HepG2 (cell line): Measurements from ENCODE around the gene PTPN18. TPM values are rescaled to one million over a fixed set of nuclear protein-coding genes. Genes with fewer than 3 reads are reported as not detected.
A peak's percentile ranks its signal among the peaks of the same experiment; 100 is the strongest.

ENCODE experiments used
- ARID4A ChIP-seq: sonication (generic); formaldehyde crosslinking; IDR thresholded peaks from 2 replicates; pipeline ENCODE4 v1.5.0; 2020; ENCODE audit warnings: mild to moderate bottlenecking, missing genetic modification reagents, borderline replicate concordance
- ARNT ChIP-seq: fragments of 450-650 bp; IDR thresholded peaks from 2 replicates; pipeline ENCODE4 v1.6.1; 2017
- CBX5 ChIP-seq: sonication (generic); formaldehyde crosslinking; IDR thresholded peaks from 2 replicates; pipeline ENCODE4 v1.4.0; 2020; ENCODE audit warnings: missing genetic modification reagents, borderline replicate concordance
- CTCF ChIP-seq: sonication (generic); formaldehyde crosslinking; IDR thresholded peaks from 2 replicates; pipeline ENCODE4 v1.5.0; 2020; ENCODE audit warnings: mild to moderate bottlenecking, missing genetic modification reagents, moderate library complexity
- ELF3 ChIP-seq: IDR thresholded peaks from 2 replicates; pipeline ENCODE4 v1.6.1; 2016; ENCODE audit warnings: missing genetic modification reagents, missing compliant biosample characterization
- HOXA9 ChIP-seq: sonication (generic); formaldehyde crosslinking; IDR thresholded peaks from 2 replicates; pipeline ENCODE4 v1.8.1; 2022; ENCODE audit warnings: missing genetic modification reagents, mild to moderate bottlenecking, moderate library complexity, borderline replicate concordance
- ISX ChIP-seq: sonication (generic); formaldehyde crosslinking; conservative IDR thresholded peaks from 2 replicates; pipeline ENCODE4 v1.5.0; 2020; ENCODE audit warnings: missing genetic modification reagents
- KLF13 ChIP-seq: sonication (generic); formaldehyde crosslinking; IDR thresholded peaks from 2 replicates; pipeline ENCODE4 v1.4.0; 2020; ENCODE audit warnings: mild to moderate bottlenecking, missing genetic modification reagents
- MATR3 ChIP-seq: sonication (generic); formaldehyde crosslinking; IDR thresholded peaks from 2 replicates; pipeline ENCODE4 v1.4.0; 2020; ENCODE audit warnings: missing genetic modification reagents
- POGZ ChIP-seq: sonication (generic); formaldehyde crosslinking; IDR thresholded peaks from 2 replicates; pipeline ENCODE4 v1.4.0; 2020; ENCODE audit warnings: mild to moderate bottlenecking, missing genetic modification reagents
- SIN3B ChIP-seq: fragments of 150-350 bp; IDR thresholded peaks from 2 replicates; pipeline ENCODE4 v1.6.1; 2014; ENCODE audit warnings: low read length
- TAF15 ChIP-seq: fragments of 200-400 bp; formaldehyde crosslinking; IDR thresholded peaks from one replicate; pipeline ENCODE4 v1.6.1; 2018; ENCODE audit warnings: mild to moderate bottlenecking, low read depth, low read length; ENCODE audit not compliant: poor library complexity, severe bottlenecking
- TFDP2 ChIP-seq: sonication (generic); formaldehyde crosslinking; IDR thresholded peaks from 2 replicates; pipeline ENCODE4 v1.4.0; 2020; ENCODE audit warnings: missing genetic modification reagents
- ZNF260 ChIP-seq: sonication (generic); formaldehyde crosslinking; IDR thresholded peaks from 2 replicates; pipeline ENCODE4 v1.4.0; 2020; ENCODE audit warnings: missing genetic modification reagents, low read depth, mild to moderate bottlenecking, borderline replicate concordance
- ZNF264 ChIP-seq: sonication (generic); formaldehyde crosslinking; IDR thresholded peaks from 2 replicates; pipeline ENCODE4 v1.4.0; 2020; ENCODE audit warnings: missing genetic modification reagents
- ZNF329 ChIP-seq: sonication (generic); formaldehyde crosslinking; IDR thresholded peaks from 2 replicates; pipeline ENCODE4 v1.9.0; 2021; ENCODE audit warnings: low read depth, mild to moderate bottlenecking, missing genetic modification reagents
- ZNF414 ChIP-seq: sonication (generic); formaldehyde crosslinking; IDR thresholded peaks from 2 replicates; pipeline ENCODE4 v1.5.0; 2020; ENCODE audit warnings: missing genetic modification reagents
- ZNF713 ChIP-seq: sonication (generic); formaldehyde crosslinking; IDR thresholded peaks from 2 replicates; pipeline ENCODE4 v1.4.0; 2020; ENCODE audit warnings: mild to moderate bottlenecking, missing genetic modification reagents
- polyA plus RNA-seq, 8 experiments: library from polyadenylated mRNA; depleted of rRNA in 3 of 8; stranded (reverse) in 7 of 8; unstranded in 1 of 8; fragments of >200 nt; fragmentation: Illumina TruSeq in 4 of 8; extraction: Trizol in 4 of 8; gene quantifications; 2 replicates each; pipeline versions ENCODE4 v1.2.1 to v1.2.3, GENCODE V29; 2011 to 2016; ENCODE audit warnings: low read depth in 4 of 8, missing spikeins in 1 of 8, mixed read lengths in 1 of 8; ENCODE audit not compliant: insufficient read depth in 1 of 8
- total RNA-seq, 5 experiments: library from RNA; depleted of rRNA; stranded (reverse); fragments of >200 nt; fragmentation: Illumina TruSeq; extraction: Trizol; gene quantifications; 2 replicates each; pipeline ENCODE4 v1.2.3, GENCODE V29; 2016; ENCODE audit warnings: low read depth in 1 of 5
- TF ChIP-seq, protein P1 (sequence below): sonication (generic); formaldehyde crosslinking; IDR thresholded peaks from 2 replicates; pipeline ENCODE4 v1.5.1; 2020; ENCODE audit warnings: mild to moderate bottlenecking, missing genetic modification reagents

The PTPN18 gene
- total and polyA plus RNA-seq, 2 of the 13 experiments (the other 11 are each of a cell fraction or from before 2014, with no cell fraction given) = 14.8 to 39.6 TPM

DNA sequence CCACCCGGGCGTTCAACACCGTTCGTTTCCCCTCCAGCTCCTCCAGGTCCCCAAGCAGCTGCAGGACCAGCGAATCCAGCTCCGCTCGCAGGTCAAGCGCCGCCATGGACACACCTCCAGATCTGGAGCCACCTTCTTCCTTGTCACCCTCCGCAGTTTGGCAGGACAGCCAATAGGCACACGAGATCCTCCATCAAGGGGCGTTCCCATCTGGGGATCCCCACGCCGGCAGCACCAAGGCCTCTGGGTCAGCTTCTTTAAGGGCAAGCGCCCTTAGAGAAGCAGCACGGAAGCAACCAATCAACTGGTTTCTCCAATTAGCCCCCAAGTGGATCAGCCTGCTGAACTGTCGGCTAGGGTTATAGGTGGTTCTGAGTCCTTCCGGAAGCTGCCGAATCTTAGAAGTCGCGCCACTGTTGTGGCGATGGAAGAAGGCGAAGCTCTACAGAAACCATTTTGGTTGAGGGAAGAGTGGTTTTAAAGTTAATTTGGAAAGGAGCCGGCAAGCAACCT lies 13.8 kb upstream of the PTPN18 start (continued):
- TF ChIP-seq TAF15 (no peak), ZNF713 (CRISPR knock-in tag) (no peak), ZNF329 (CRISPR knock-in tag) (peak; percentile 48; the same call in 1 of the 2 replicates), SIN3B (no peak; the same call in 1 of the 2 replicates), ARID4A (CRISPR knock-in tag) (no peak; the same call in 1 of the 2 replicates), TFDP2 (CRISPR knock-in tag) (0 out of 2 replicates have a peak, but pooled peaks have one; percentile 2), POGZ (no peak), ISX (0 out of 2 replicates have a peak, but pooled peaks have one; percentile 54), CBX5 (CRISPR knock-in tag) (no peak), KLF13 (CRISPR knock-in tag) (peak; percentile 74; the same call in 1 of the 2 replicates), MATR3 (CRISPR knock-in tag) (no peak), ZNF414 (no peak), ELF3 (CRISPR knock-in tag) (peak; percentile 48; the same call in 1 of the 2 replicates), ZNF260 (CRISPR knock-in tag) (no peak), ZNF264 (no peak), ARNT (no peak), CTCF (CRISPR knock-in tag) (no peak), HOXA9 (CRISPR knock-in tag) (no peak)
- TF ChIP-seq, protein P1, sequence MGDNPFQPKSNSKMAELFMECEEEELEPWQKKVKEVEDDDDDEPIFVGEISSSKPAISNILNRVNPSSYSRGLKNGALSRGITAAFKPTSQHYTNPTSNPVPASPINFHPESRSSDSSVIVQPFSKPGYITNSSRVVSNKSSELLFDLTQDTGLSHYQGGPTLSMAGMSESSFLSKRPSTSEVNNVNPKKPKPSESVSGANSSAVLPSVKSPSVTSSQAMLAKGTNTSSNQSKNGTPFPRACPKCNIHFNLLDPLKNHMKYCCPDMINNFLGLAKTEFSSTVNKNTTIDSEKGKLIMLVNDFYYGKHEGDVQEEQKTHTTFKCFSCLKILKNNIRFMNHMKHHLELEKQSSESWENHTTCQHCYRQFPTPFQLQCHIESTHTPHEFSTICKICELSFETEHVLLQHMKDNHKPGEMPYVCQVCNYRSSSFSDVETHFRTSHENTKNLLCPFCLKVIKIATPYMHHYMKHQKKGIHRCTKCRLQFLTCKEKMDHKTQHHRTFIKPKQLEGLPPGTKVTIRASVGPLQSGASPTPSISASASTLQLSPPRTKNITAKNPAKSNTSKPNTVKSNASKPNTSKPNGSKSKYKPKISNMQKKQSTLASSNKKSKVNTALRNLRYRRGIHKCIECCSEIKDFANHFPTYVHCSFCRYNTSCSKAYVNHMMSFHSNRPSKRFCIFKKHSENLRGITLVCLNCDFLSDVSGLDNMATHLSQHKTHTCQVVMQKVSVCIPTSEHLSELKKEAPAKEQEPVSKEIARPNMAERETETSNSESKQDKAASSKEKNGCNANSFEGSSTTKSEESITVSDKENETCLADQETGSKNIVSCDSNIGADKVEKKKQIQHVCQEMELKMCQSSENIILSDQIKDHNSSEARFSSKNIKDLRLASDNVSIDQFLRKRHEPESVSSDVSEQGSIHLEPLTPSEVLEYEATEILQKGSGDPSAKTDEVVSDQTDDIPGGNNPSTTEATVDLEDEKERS = no peak
